Measurements from ENCODE around the gene PSRC1. TPM values are rescaled to one million over a fixed set of nuclear protein-coding genes. Genes with fewer than 3 reads are reported as not detected.

PSRC1 gene
- total and polyA plus RNA-seq, 2 of the 8 experiments (the other 6 are each of a cell fraction or from before 2014, with no cell fraction given): 56.1 to 67.3 TPM

DNA sequence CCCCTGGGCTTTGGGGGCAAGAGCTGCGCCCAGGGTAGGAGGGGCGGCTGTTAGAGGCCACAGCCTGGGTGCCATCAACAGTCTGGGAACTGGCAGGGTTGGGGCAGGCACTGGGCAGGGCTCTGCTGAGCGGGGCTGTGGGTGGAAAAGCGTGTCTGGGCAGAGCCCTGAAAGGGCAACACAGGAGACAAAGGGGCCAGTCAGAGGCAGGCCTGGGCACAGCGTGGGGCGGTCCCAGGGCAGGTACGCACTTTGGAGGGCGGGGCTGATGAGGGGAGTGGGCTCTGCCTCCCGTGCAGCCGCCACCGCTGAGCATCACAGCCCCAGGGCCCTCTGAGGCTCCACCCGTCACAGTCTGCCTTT, 19.7 kb downstream of the PSRC1 start:
- 78% methylated on average over 12 of the region's 12 CpGs; no CpG with 5 or more reads in 1 of the 2 experiments for WGBS, 2 experiments (ENCODE audit: extremely low coverage in 1 of 2, insufficient coverage in 1 of 2, insufficient read length in 1 of 2, insufficient replicate concordance in 2 of 2, low coverage in 1 of 2, low lambda C conversion rate in 2 of 2, missing lambda C conversion rate in 1 of 2)
- no peak for TF ChIP-seq CBX5 (IDR thresholded peaks at IDR 0.05; ENCODE audit: low read depth, low read length)
- no peak for TF ChIP-seq ATF2 (IDR thresholded peaks at IDR 0.05; ENCODE audit: low read length)

More for the DNA sequence above, 19.7 kb downstream of the PSRC1 start:
- Histone ChIP-seq H2BK20ac (ENCODE audit: low read length) (no peak overlapping the region), H2BK12ac (ENCODE audit: low read depth, low read length) (peak overlapping the region; percentile 21; the same call in 1 of the 2 replicates), H3K27me3 (replicated peaks in 1 of 4; ENCODE audit: control insufficient read depth in 3 of 4, extremely low read depth in 1 of 4, insufficient read depth in 3 of 4, low read length in 3 of 4) (no peaks in the 10 kb centered on the region), H2AK5ac (ENCODE audit: low read depth, low read length) (no peak overlapping the region), H3K23ac (ENCODE audit: insufficient read length) (no peak overlapping the region), H3K79me1 (ENCODE audit: low read depth, low read length) (no peaks in the 10 kb centered on the region), H3K79me2 (ENCODE audit: control insufficient read depth in 1 of 2, insufficient read depth in 2 of 2, low read length in 2 of 2) (no peaks in the 10 kb centered on the region), H3K36me3 (ENCODE audit: control insufficient read depth in 2 of 4, insufficient read depth in 4 of 4, low read length in 3 of 4) (peaks cover 11 to 25% (median 16%) of the 10 kb centered on the region in 4 experiments; a peak in 6 of 8 replicates), H3K27ac (ENCODE audit: low read depth, low read length) (no peak overlapping the region), H3K4me2 (ENCODE audit: insufficient read depth in 1 of 2, low read depth in 2 of 2, low read length in 2 of 2) (no peak overlapping the region), H3K56ac (replicated peaks; ENCODE audit: insufficient read length, low read depth, low read length) (no peak overlapping the region), H3K23me2 (ENCODE audit: low read depth, low read length) (no peaks in the 10 kb centered on the region), H3K14ac (ENCODE audit: insufficient read length) (no peak overlapping the region), H4K91ac (replicated peaks; ENCODE audit: insufficient read length, low read length) (peak overlapping the region; percentile 42), H4K5ac (ENCODE audit: insufficient read length, low read depth, low read length) (no peak overlapping the region), H2BK15ac (ENCODE audit: low read length) (peak overlapping the region; percentile 73; the same call in 1 of the 2 replicates), H2BK120ac (replicated peaks; ENCODE audit: low read depth, low read length) (no peak overlapping the region), H3K4me1 (replicated peaks in 1 of 4; ENCODE audit: control insufficient read depth in 3 of 4, insufficient read depth in 4 of 4, low read length in 3 of 4) (peaks cover 0 to 11% (median 3%) of the 10 kb centered on the region in 4 experiments; a peak in 4 of 7 replicates), H3K9ac (replicated peaks in 1 of 4; ENCODE audit: extremely low read depth in 1 of 4, low read depth in 3 of 4, low read length in 3 of 4) (no peak overlapping the region), H4K8ac (ENCODE audit: extremely low read depth, insufficient read depth, low read length) (peak overlapping the region; percentile 78; the same call in 1 of the 2 replicates), H3K9me3 (ENCODE audit: insufficient read depth in 2 of 2, low read depth in 1 of 2, low read length in 1 of 2) (no peaks in the 10 kb centered on the region), H4K20me1 (replicated peaks in 1 of 2; ENCODE audit: control insufficient read depth in 1 of 2, insufficient read depth in 2 of 2, low read length in 2 of 2) (peaks cover 0 to 7% of the 10 kb centered on the region in 2 experiments), H3K4me3 (ENCODE audit: extremely low read depth in 1 of 4, insufficient read depth in 2 of 4, low read depth in 3 of 4, low read length in 4 of 4) (no peak overlapping the region; a peak in 1 of 8 replicates), H3K18ac (ENCODE audit: extremely low read depth, low read length) (0 out of 2 replicates have a peak overlapping the region, but pooled peaks have one; percentile 42), H2AFZ (ENCODE audit: low read length) (no peak overlapping the region), H2BK5ac (ENCODE audit: low read depth, low read length) (peak overlapping the region; percentile 18; the same call in 1 of the 2 replicates), H3K4ac (replicated peaks; ENCODE audit: insufficient read length, low read depth, low read length) (no peak overlapping the region)
- no peak for FAIRE-seq
- ChIA-PET POLR2A (ENCODE audit: partially characterized antibody) (interaction anchor here (0.7 to 2.2 kb wide), 4 partner anchors 16 to 164 kb away, joined by 3 to 6 read pairs (median 4); partner anchors contain the start of gene SORT1), CTCF (ENCODE audit: partially characterized antibody) (interaction anchor here (0.6 to 8.5 kb wide), 28 partner anchors 9 to 269 kb away, joined by 3 to 95 read pairs (median 5); partner anchors contain the start of genes MYBPHL, SORT1 and TMEM167B)
- DNase-seq (ENCODE audit: low read depth in 1 of 2, low spot score in 2 of 2): no peak
